ENCODE measurements around the gene RAB1A.

Gene RAB1A

DNA sequence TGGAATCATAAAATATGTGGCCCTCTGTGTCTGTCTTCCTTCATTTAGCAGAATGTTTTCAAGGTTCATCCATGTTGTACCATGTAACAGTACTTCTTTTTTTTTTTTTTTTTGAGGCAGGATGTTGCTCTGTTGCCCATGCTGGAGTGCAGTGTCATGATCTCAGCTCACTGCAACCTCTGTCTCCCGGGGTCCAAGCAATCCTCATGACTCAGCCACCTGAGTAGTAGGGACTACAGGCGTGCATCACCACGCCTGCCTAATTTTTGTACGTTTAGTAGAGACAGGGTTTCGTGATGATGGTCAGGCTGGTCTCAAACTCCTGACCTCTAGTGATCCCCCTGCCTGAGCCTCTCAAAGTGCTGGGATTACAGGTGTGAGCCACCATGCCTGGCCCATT, 31.2 kb downstream of the RAB1A start:
- DNase-seq (ENCODE audit: low read depth, low spot score): no peak
- no peak overlapping the region for H3K27ac ChIP-seq

DNA sequence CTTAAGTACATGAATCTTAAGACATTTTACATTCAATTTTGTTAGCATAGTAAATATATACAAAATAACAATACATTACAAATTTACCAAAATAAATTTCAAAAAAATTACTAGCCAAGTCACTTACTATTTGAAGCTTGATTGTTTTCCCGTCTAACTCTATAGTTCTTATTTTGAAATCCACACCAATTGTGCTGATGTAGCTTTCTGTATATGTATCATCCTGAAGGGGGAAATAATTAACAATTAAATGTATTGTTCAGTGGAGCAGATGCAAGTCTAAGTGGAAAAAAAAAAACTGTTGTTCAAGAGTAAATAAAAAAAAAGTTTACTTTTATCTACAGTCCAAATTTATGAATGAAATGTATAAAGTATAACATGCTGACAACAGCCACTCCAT, 32.1 kb downstream of the RAB1A start:
- DNase-seq (ENCODE audit: low read depth, low spot score): no peak
- H3K27ac ChIP-seq: no peak overlapping the region

DNA sequence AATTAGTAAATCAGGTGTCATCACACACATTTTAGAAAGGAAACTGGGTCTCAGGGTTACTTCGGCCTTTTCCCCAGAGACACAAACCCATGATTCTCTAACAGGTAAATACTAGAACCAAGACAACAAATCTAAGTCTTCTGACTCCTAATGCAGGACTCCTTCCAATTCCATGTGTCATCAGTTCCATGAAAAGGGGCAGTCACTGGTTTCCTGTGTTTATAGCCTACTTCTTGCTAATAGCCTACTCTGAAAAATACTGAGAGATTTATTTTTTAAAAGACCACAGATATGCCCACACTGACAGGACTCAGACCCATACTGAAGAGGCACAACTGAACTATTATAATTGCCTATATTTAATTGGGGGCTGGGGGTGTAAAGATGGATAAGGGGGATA, 33.0 kb downstream of the RAB1A start:
- DNase-seq (ENCODE audit: low read depth, low spot score): no peak
- no peak overlapping the region for H3K27ac ChIP-seq

DNA sequence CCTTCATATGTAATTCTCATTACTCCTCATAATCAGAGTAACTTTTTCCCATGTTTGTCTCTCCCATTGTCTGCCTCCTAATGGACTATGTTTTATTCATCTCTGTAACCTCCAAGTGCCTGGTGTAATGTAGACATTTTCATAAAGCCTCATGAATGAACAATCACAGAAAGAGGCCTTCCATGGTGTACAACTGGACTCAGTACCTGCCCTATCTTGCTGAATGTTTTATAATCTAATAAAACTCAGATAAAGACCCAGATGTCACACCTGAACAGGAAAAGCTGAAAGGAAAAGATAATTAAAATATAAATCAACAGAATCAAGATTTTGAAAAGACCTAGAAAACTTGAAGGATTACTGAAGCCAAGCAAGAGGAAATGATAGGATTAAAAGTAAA, 36.7 kb downstream of the RAB1A start:
- no peak for DNase-seq (ENCODE audit: low read depth, low spot score)
- H3K27ac ChIP-seq: no peak overlapping the region

DNA sequence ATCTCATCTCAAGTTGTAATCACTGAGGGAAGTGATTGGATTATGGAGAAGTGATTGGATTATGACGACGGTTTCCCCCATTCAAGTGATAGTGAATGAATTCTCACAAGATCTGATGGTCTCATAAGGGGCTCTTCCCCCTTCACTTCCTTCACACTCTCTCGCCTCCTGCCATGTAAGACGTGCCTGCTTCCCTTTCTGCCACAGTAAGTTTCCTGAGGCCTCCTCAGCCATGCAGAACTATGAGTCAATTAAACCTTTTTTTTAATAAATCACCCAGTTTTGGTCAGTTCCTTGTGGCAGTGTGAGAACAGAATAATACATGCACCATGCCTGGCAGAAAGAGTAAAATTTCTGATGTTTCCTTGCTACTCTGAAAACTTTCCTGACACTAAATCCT, 37.1 kb downstream of the RAB1A start:
- DNase-seq (ENCODE audit: low read depth, low spot score): no peak

DNA sequence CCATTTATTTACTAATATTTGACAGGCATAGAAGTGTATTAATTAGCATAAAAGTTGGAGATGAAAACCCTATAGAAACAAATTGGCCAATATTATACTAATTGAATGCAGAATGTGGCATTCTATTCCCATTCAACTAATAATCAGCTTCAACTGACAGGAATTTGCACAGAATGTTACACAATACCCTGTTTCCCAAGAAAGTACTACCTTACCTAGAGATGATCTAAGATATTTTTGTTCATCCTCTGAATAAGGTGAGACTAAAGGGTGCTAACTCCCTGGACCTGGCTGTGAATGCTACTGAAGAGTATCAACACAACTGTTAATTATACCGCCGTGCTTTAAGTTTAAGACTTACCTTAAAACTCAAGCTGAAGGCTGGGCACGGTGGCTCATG, 44.8 kb downstream of the RAB1A start:
- DNase-seq (ENCODE audit: low read depth, low spot score): no peak
- no peak overlapping the region for H3K27ac ChIP-seq

More for the DNA sequence above, 37.1 kb downstream of the RAB1A start:
- no peak overlapping the region for H3K27ac ChIP-seq

- no peak for DNase-seq (ENCODE audit: low read depth, low spot score)
- no peak overlapping the region for H3K27ac ChIP-seq
Measured at GRCh38 chr2:65081232-65081685, 48.6 kb downstream of the RAB1A start.

DNA sequence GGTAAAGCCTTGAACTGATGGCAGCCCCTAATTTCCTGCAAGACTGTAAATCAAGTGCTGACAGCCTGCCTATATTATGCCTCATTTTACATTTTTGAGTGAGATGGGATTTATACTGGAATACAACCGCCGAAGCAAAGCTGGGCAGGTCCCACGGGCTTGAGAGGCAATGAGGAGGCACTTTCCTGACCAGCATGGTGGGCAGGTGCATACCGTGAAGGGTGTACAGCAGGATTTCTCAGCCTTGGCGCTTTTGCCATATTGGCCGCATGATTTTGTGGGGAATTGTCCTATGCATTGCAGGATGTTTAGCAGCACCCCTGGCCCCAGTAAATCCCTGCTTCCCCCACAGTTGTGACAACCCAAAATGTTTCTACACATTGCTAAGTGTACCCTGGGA, 50.9 kb downstream of the RAB1A start:
- no peak overlapping the region for H3K27ac ChIP-seq
- no peak for DNase-seq (ENCODE audit: low read depth, low spot score)

DNA sequence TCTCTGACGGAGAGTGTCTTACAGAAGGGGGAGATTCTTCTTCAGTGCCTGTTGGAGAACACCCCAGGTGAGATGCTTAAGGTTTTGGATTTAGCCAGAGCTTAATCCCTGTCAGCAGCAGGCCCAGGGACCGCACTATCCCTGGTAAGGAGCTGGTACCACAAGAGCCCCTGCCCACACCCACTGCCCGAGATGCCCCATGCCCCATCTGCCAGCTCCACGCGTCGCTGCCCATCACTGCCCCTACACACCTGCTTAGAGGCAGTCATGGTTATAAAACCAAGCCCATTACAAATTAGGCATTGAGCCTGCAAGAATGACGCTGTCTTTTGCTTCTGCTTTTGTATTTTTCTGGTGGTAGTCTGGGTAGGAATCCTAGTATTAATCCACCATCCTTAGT, 52.0 kb downstream of the RAB1A start:
- DNase-seq (ENCODE audit: low read depth, low spot score): no peak
- no peak overlapping the region for H3K27ac ChIP-seq

DNA sequence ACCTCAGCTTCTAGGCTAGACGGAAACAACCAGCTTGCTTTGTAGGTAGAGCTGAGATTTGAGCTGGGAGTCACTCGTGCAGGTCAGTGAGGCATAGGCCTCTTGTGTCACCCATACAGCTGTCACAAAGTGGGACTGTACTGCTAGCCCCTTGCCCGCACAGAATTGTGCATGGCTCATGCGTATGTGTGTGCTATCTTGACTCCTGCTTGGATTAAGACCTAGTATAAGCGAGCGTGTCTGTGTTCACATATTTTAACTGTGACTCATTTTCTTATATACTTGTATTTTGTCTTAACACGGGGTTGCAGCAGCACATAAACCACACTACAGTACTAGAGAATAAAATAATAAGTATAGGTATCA, 53.6 kb downstream of the RAB1A start:
- no peak for DNase-seq (ENCODE audit: low read depth, low spot score)
- no peak overlapping the region for H3K27ac ChIP-seq

DNA sequence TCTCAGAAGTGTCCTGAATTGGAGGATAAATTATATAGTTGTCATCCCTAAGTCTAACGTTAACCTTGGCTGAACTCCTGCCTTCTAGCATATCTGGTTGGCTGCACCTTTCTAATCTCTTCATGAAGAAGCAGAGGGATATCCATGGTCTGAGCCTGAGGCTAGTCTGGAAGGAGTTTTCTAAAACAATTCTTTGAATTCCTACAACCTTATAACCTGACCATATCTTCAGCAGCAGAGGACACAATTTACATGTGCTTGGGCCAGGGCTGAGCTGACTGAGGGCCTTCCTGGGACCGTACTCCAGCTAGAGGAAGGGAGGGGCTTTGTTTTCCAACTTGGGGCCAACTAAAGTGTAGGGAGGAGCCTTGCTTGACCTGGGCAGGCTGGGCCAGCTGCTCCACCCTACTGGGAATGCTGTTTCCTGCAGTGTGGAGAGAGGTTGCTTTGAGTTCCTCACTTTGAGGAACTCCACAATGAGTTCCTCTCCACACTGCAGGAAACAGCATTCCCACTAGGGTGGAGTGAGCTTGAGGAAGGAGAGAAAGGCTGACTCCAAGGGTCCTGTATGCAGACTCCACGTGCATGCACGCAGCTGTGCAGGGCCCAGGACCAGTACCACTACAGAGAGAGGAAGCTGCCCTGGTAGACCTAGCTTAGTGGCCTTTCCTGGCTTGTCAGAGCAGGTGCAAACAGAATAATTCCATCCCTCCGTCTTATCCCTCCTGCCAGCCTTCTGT, 54.1 kb downstream of the RAB1A start:
- DNase-seq (ENCODE audit: low read depth, low spot score): no peak
- H3K27ac ChIP-seq: no peak overlapping the region

DNA sequence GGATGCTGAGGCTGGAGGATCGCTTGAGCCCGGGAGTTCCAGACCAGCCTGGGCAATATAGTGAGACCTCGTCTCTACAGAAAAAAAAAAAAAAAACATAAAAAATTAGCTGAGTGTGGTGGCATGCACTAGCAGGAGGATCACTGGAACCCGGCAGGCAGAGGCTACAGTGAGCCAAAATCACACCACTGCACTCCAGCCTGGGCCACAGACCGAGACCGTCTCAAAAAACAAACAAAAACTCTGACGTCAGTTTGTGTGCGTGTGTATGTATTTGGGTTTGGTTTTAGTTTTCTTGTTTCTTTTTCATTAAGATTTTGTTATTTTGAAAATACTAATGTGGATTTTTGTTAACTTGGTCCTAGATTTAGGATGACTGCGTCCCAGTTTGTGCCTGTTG, 54.7 kb downstream of the RAB1A start:
- DNase-seq (ENCODE audit: low read depth, low spot score): no peak

GRCh38 chr2:65073879-65074565, 55.9 kb downstream of the RAB1A start:
- H3K27ac ChIP-seq: no peak overlapping the region

More for the DNA sequence above, 54.7 kb downstream of the RAB1A start:
- H3K27ac ChIP-seq: no peak overlapping the region

DNA sequence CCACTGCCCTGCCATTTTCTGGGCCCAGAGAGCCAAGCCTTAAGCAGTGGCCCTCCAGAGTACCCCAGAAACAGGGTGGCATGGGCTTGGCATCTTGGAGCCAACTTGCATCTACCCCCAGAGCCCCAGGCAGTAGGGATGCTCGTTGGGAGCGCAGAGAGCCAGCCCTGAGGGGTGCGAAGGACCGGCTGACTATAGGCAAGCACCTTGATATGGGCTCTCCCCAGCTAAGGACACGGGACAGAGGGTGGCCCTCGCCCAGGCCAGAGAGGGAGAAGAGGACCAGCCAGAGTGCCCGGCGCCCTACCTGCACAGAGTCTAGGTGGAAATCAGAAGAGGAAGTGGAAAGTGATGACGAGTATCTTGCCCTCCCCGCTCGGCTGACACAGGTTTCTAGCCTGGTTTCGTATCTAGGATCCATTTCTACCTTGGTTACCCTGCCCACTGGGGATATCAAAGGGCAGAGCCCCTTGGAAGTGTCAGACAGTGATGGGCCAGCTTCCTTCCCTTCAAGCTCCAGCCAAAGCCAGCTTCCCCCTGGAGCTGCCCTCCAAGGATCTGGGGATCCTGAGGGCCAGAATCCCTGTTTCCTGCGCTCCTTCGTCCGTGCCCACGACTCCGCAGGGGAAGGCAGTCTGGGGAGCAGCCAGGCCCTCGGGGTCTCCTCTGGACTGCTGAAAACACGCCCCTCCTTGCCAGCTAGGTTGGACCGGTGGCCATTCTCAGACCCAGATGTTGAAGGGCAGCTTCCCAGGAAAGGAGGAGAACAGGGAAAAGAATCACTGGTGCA, 57.5 kb downstream of the RAB1A start:
- DNase-seq (ENCODE audit: low read depth, low spot score): no peak
- H3K27ac ChIP-seq: no peak overlapping the region

More at GRCh38 chr2:65073879-65074565, 55.9 kb downstream of the RAB1A start:
- DNase-seq (ENCODE audit: low read depth, low spot score): no peak

GRCh38 chr2:65071499-65072180, 58.3 kb downstream of the RAB1A start:
- peak overlapping the region; percentile 64 for H3K27ac ChIP-seq
- DNase-seq (ENCODE audit: low read depth, low spot score): no peak

DNA sequence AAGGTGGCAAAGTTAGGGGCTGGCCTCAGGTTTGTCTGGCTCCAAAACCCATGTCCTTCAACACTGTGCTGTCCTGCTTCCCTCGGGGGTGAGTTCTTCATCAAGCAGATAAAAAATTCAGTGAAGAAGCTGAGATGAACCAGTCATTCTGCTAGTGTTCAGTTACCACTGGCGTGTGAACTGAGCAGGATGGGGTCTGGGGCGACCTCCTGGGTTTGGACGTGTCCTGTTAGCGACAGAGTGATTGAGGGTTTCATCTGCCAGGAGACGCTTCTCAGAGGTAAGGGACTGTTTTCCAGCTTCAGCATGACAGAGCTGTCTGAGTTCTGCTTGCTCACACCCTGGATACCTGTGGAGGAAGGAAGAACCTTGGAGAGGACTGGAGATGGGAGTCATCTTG, 59.0 kb downstream of the RAB1A start:
- H3K27ac ChIP-seq: peak overlapping the region; percentile 64
- DNase-seq (ENCODE audit: low read depth, low spot score): no peak

DNA sequence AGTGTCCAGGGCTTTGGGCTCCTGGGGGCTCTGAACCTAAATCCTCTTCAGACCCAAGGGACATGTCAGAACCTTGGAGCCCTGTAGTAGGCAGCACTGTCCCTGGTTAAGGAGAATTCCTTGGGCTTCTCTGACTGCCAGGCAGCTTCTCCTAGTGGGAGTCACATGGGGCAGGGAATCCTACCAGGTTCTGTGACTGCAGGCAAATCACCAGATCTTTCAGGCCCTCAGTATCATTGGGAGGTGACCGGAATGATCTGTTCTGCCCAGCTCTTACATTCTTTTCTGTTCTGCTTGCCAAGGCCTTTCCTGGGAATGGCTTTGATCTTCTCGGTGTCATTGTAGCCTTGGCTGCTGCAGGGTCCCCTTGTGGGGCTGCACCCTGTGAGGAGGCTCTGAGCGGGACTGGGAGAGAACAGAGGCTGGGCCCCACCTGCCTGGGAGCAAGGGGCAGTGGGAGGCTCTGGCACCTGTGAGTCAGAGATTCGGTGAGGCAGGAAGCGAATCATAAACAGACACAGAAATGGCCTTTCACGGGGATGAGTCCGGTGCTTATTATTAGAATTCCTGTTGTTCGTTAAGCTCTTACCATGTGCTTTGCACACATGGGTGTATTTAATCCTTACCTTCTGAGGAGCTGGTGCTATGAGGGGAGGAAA, 59.6 kb downstream of the RAB1A start:
- DNase-seq (ENCODE audit: low read depth, low spot score): no peak
- H3K27ac ChIP-seq: peak overlapping the region; percentile 64

- peak overlapping the region; percentile 64 for H3K27ac ChIP-seq
- DNase-seq (ENCODE audit: low read depth, low spot score): no peak
Measured at GRCh38 chr2:65069439-65069824, 60.5 kb downstream of the RAB1A start.

DNA sequence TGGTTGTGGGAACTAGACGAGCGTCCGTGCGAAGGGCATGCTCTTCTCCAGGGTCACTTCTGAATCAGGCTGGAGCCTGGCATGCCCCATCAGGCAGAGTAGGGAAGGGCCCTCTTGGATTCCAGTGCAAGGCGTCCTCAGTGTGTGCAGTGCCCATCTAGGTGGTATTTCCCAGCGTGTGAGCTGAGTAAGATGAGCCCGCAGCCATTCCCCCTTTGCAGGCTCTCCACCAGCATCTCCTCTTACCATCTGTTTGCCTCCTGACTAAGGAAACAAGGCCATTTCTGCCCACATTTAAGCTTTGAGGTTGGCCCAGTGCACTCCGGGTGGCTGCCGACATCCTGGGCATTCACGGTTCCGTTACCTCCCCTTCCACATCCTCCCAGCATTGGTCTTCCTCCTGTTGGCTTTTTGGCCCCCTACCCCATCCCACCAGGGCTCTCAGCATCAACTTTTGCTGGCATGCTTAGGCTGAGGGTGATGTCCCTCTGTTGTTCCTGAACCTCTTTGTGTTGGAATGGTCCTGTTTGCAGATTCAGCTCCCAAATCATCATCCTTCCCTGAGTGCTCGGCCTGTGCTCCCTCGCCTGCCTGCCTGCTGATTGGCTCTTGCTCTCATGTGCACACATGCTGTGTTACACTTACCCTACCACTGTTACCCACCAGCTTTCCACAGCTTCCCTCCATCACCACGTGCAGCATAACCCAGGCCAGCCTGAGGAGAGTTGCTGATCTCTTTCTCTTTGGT, 61.9 kb downstream of the RAB1A start:
- H3K27ac ChIP-seq: peak overlapping the region; percentile 64
- DNase-seq (ENCODE audit: low read depth, low spot score): no peak

Measured in epithelial cell of prostate (primary cell).